OCI-LY3 (cell line): ENCODE data around the gene OR7C2.

ENCODE experiments used
- H2AFZ ChIP-seq: fragments of 200-600, 300-600 bp; shearing (Covaris generic); 2 replicates; pipeline ENCODE4 v1.6.0; 2014; ENCODE audit warnings: antibody characterized with exemption, low read depth, low read length
- H3K27ac ChIP-seq: fragments of 200-600, 300-600 bp; sonication (generic); 2 replicates; pipeline ENCODE4 v1.5.1; 2014; ENCODE audit warnings: mild to moderate bottlenecking, low read length, moderate library complexity, mixed read lengths
- H3K27me3 ChIP-seq: fragments of 200-600, 300-600 bp; sonication (generic); 2 replicates; pipeline ENCODE4 v1.6.1; 2014; ENCODE audit warnings: low read depth, low read length, mixed read lengths
- H3K36me3 ChIP-seq: fragments of 200-600, 300-600 bp; sonication (generic); replicated peaks from 2 replicates; pipeline ENCODE3; 2014; ENCODE audit warnings: low read depth, low read length, mixed read lengths
- H3K4me1 ChIP-seq: fragments of 300-600, 200-600 bp; sonication (generic); 2 replicates; pipeline ENCODE4 v1.6.1; 2014; ENCODE audit warnings: low read length, mixed read lengths
- H3K4me2 ChIP-seq: fragments of 200-600, 300-600 bp; sonication (generic); 2 replicates; pipeline ENCODE4 v1.6.1; 2014; ENCODE audit warnings: low read length, mixed read lengths
- H3K4me3 ChIP-seq: fragments of 300-600, 200-600 bp; sonication (generic); 2 replicates; pipeline ENCODE4 v1.5.1; 2014; ENCODE audit warnings: antibody characterized with exemption, mild to moderate bottlenecking, low read length, moderate library complexity
- H3K79me2 ChIP-seq: fragments of 300-600, 200-600 bp; shearing (Covaris generic); 2 replicates; pipeline ENCODE4 v1.6.1; 2014; ENCODE audit warnings: mild to moderate bottlenecking, low read length, mixed read lengths
- H3K9ac ChIP-seq: fragments of 300-600, 200-600 bp; shearing (Covaris generic); 2 replicates; pipeline ENCODE4 v1.6.0; 2014; ENCODE audit warnings: mild to moderate bottlenecking, low read length, moderate library complexity
- H3K9me3 ChIP-seq: fragments of 200-600, 300-600 bp; shearing (Covaris generic); 2 replicates; pipeline ENCODE4 v1.6.1; 2014; ENCODE audit warnings: low read length, mixed read lengths; ENCODE audit not compliant: insufficient read depth
- H4K20me1 ChIP-seq: fragments of 200-600, 300-600 bp; sonication (generic); 2 replicates; pipeline ENCODE4 v1.6.1; 2016; ENCODE audit warnings: low read length, mixed read lengths; ENCODE audit not compliant: insufficient read depth
- CTCF ChIP-seq: fragments of 200-600, 300-600 bp; sonication (generic); IDR thresholded peaks from 2 replicates; pipeline ENCODE4 v1.5.1; 2014; ENCODE audit warnings: antibody characterized with exemption, low read length, low read depth
- EZH2phosphoT487 ChIP-seq: fragments of 200-600 bp; shearing (Covaris generic); IDR thresholded peaks from 2 replicates; pipeline ENCODE4 v1.6.1; 2018; ENCODE audit warnings: antibody characterized with exemption, mixed run types, low read depth

OR7C2 gene

GRCh38 chr19:14916848-14917247 is 24.4 kb upstream of the OR7C2 start:
- Histone ChIP-seq H3K27me3 (peaks cover 14% of the 10 kb centered on the region; the same call in 1 of the 2 replicates), H3K9ac (no peak overlapping the region), H3K4me3 (no peak overlapping the region), H2AFZ (no peak overlapping the region), H3K27ac (no peak overlapping the region), H3K79me2 (no peaks in the 10 kb centered on the region), H3K9me3 (no peaks in the 10 kb centered on the region), H3K4me1 (no peaks in the 10 kb centered on the region), H4K20me1 (no peaks in the 10 kb centered on the region), H3K4me2 (no peak overlapping the region), H3K36me3 (no peaks in the 10 kb centered on the region)
- no peak for TF ChIP-seq CTCF
- TF ChIP-seq EZH2phosphoT487: no peak

- no peaks in the 10 kb centered on the region for H3K4me1 ChIP-seq
- no peak overlapping the region for H3K4me3 ChIP-seq
- H4K20me1 ChIP-seq: no peaks in the 10 kb centered on the region
- H3K9me3 ChIP-seq: no peaks in the 10 kb centered on the region
- H3K79me2 ChIP-seq: no peaks in the 10 kb centered on the region
- no peaks in the 10 kb centered on the region for H3K36me3 ChIP-seq
- H3K27me3 ChIP-seq: 0 out of 2 replicates have a peak, but pooled peaks cover 6% of the 10 kb centered on the region
- no peak overlapping the region for H3K4me2 ChIP-seq
- H2AFZ ChIP-seq: no peak overlapping the region
- no peak overlapping the region for H3K9ac ChIP-seq
- no peak for TF ChIP-seq CTCF
- no peak for TF ChIP-seq EZH2phosphoT487
- H3K27ac ChIP-seq: no peak overlapping the region
Observed at GRCh38 chr19:14933506-14933905, 7.8 kb upstream of the OR7C2 start.

- H3K27me3 ChIP-seq: 0 out of 2 replicates have a peak, but pooled peaks cover 3% of the 10 kb centered on the region
- no peaks in the 10 kb centered on the region for H4K20me1 ChIP-seq
- no peak overlapping the region for H3K4me3 ChIP-seq
- H3K36me3 ChIP-seq: no peaks in the 10 kb centered on the region
- H3K9ac ChIP-seq: no peak overlapping the region
- no peaks in the 10 kb centered on the region for H3K9me3 ChIP-seq
- no peaks in the 10 kb centered on the region for H3K4me1 ChIP-seq
- no peak overlapping the region for H3K4me2 ChIP-seq
- H2AFZ ChIP-seq: no peak overlapping the region
- H3K27ac ChIP-seq: no peak overlapping the region
- TF ChIP-seq EZH2phosphoT487: no peak
- TF ChIP-seq CTCF: no peak
- H3K79me2 ChIP-seq: no peaks in the 10 kb centered on the region
Observed at GRCh38 chr19:14940266-14940665, 1.0 kb upstream of the OR7C2 start.

GRCh38 chr19:14943601-14944000 is 2.3 kb downstream of the OR7C2 start:
- Histone ChIP-seq H4K20me1 (no peaks in the 10 kb centered on the region), H3K4me3 (no peak overlapping the region), H3K27ac (no peak overlapping the region), H3K27me3 (no peaks in the 10 kb centered on the region), H3K4me2 (no peak overlapping the region), H3K36me3 (no peaks in the 10 kb centered on the region), H3K9ac (no peak overlapping the region), H3K79me2 (no peaks in the 10 kb centered on the region), H3K4me1 (no peaks in the 10 kb centered on the region), H2AFZ (no peak overlapping the region), H3K9me3 (no peaks in the 10 kb centered on the region)
- TF ChIP-seq CTCF (no peak), EZH2phosphoT487 (no peak)
